Esophagus muscularis mucosa (tissue), 3 donors: ENCODE data around the gene ABHD8.

Source experiments
- POLR2A ChIP-seq: fragments of 450-650 bp; IDR thresholded peaks from one replicate; pipeline ENCODE4 v1.6.1; 2017; ENCODE audit warnings: antibody characterized with exemption, moderate library complexity, mild to moderate bottlenecking, low read depth
- POLR2AphosphoS5 ChIP-seq, 2 donors: sonication (generic); formaldehyde crosslinking; IDR thresholded peaks; one replicate each; pipeline ENCODE4 v1.6.1; 2017; ENCODE audit warnings: antibody characterized with exemption in 2 of 2
- TF ChIP-seq, protein P1 (sequence below), 3 experiments: fragments of 200-600 bp in 2 of 3; fragments of 450-650 bp in 1 of 3; sonication (generic) in 2 of 3; IDR thresholded peaks; one replicate each; pipeline ENCODE4 v1.5.1; 2017 to 2019; ENCODE audit warnings: antibody characterized with exemption in 3 of 3, mild to moderate bottlenecking in 2 of 3, moderate library complexity in 1 of 3

DNA sequence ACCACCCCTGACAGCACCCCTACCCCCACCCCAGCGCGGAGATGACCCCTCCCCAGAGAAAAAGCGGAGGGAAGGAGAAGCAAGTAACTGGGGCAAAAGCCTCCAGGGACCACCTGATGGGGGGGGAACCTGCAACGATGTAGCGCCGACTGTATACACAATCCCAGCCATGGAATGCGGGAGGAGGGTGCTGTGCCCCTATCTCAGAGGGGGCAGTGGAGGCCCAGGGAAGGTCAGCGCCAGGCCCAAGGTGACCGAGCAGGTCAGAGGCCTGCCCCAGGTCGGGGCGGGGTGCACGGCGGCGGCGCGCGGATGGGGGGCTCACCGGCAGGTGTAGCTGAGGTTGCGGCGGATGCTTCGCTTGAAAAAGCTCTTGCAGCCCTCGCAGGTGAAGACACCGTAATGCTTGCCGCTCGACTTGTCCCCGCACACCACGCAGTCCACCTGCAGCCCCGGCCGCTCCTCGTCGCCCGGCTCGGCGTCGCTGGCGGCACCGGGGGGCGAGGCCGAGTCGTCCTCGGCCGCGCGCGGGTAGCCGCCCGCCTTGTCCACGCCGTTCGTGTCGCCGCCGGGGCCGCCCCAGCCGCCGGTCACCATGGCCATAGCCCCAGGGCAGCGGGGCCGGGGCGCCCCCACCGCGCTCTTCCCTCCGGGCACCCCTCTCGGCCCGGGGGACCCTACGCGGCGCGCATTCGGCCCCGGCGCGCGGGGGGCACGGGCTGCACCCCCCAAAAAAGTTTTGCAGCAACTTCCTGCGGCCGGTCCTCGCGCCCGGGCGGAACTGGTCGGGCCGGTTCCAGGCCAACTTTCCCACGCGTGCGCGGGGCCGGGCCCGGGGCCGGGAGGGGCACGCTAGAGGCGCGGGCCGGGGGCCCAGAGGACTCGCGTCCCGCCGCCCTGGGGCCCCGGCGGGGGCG, 58.3 kb downstream of the ABHD8 start:
- TF ChIP-seq, protein P1, sequence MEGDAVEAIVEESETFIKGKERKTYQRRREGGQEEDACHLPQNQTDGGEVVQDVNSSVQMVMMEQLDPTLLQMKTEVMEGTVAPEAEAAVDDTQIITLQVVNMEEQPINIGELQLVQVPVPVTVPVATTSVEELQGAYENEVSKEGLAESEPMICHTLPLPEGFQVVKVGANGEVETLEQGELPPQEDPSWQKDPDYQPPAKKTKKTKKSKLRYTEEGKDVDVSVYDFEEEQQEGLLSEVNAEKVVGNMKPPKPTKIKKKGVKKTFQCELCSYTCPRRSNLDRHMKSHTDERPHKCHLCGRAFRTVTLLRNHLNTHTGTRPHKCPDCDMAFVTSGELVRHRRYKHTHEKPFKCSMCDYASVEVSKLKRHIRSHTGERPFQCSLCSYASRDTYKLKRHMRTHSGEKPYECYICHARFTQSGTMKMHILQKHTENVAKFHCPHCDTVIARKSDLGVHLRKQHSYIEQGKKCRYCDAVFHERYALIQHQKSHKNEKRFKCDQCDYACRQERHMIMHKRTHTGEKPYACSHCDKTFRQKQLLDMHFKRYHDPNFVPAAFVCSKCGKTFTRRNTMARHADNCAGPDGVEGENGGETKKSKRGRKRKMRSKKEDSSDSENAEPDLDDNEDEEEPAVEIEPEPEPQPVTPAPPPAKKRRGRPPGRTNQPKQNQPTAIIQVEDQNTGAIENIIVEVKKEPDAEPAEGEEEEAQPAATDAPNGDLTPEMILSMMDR (IDR thresholded peaks at IDR 0.05), result no peak
- no peak for TF ChIP-seq POLR2AphosphoS5 (IDR thresholded peaks at IDR 0.05)
- TF ChIP-seq POLR2A, result no peak
